Measurements from ENCODE around the gene MAVS.
A peak's percentile ranks its signal among the peaks of the same experiment; 100 is the strongest.
"Not testable (repeated sequence)": the region's sequence is repeated elsewhere in the genome, so short reads cannot be mapped to it uniquely, and the experiment has no call there.

MAVS gene

GRCh38 chr20:3889489-3890397 lies 43.1 kb downstream of the MAVS start:
- DNase-seq: no peak

- peak; percentile 11 for DNase-seq
Observed at GRCh38 chr20:3890398-3890751, 43.7 kb downstream of the MAVS start.

GRCh38 chr20:3890999-3891929 lies 44.6 kb downstream of the MAVS start:
- no peak for DNase-seq

- no peak for DNase-seq
Observed at GRCh38 chr20:3894796-3895195, 48.2 kb downstream of the MAVS start.

GRCh38 chr20:3896302-3896701 lies 49.7 kb downstream of the MAVS start:
- DNase-seq: no peak

- DNase-seq: no peak
Observed at GRCh38 chr20:3896853-3897583, 50.4 kb downstream of the MAVS start.

GRCh38 chr20:3898181-3898580 lies 51.5 kb downstream of the MAVS start:
- DNase-seq: not testable (repeated sequence)

- no peak for DNase-seq
Observed at GRCh38 chr20:3898639-3899038, 52.0 kb downstream of the MAVS start.

GRCh38 chr20:3900187-3900604 lies 53.6 kb downstream of the MAVS start:
- no peak for DNase-seq

GRCh38 chr20:3901028-3901705 lies 54.5 kb downstream of the MAVS start:
- no peak for DNase-seq

GRCh38 chr20:3901706-3902440 lies 55.2 kb downstream of the MAVS start:
- no peak for DNase-seq

- no peak for DNase-seq
Observed at GRCh38 chr20:3902446-3902845, 55.8 kb downstream of the MAVS start.

- DNase-seq: no peak
Observed at GRCh38 chr20:3904224-3904623, 57.6 kb downstream of the MAVS start.

GRCh38 chr20:3904857-3905256 lies 58.2 kb downstream of the MAVS start:
- DNase-seq: no peak

GRCh38 chr20:3906744-3907721 lies 60.4 kb downstream of the MAVS start:
- DNase-seq: not testable (repeated sequence)

- DNase-seq: no peak
Observed at GRCh38 chr20:3908667-3909066, 62.0 kb downstream of the MAVS start.

- no peak for DNase-seq
Observed at GRCh38 chr20:3909952-3910366, 63.3 kb downstream of the MAVS start.

GRCh38 chr20:3910853-3911252 lies 64.2 kb downstream of the MAVS start:
- DNase-seq: no peak

- DNase-seq: peak; percentile 24
Observed at GRCh38 chr20:3911956-3912355, 65.3 kb downstream of the MAVS start.

- no peak for DNase-seq
Observed at GRCh38 chr20:3914446-3914845, 67.8 kb downstream of the MAVS start.
